Measurements from ENCODE around the gene SLC26A1.

Gene SLC26A1

GRCh38 chr4:961351-962230 is 31.6 kb downstream of the SLC26A1 start:
- Histone ChIP-seq H3K36me3 (ENCODE audit: insufficient read depth, low read length) (no peaks in the 10 kb centered on the region), H3K4me3 (ENCODE audit: low read depth, low read length, poor library complexity, severe bottlenecking) (no peak overlapping the region), H3F3A (ENCODE audit: insufficient read depth, low read length) (no peaks in the 10 kb centered on the region), H3K27me3 (ENCODE audit: insufficient read depth, low read length) (no peaks in the 10 kb centered on the region), H3K9me3 (ENCODE audit: low read length) (no peaks in the 10 kb centered on the region), H3K4me2 (ENCODE audit: low read length) (no peak overlapping the region), H3K4me1 (ENCODE audit: insufficient read depth, low read length, severe bottlenecking) (peaks cover 3% of the 10 kb centered on the region), H3K79me2 (ENCODE audit: insufficient read depth, low read length) (no peaks in the 10 kb centered on the region), H3K9me2 (ENCODE audit: low read depth, low read length) (no peaks in the 10 kb centered on the region), H3K9ac (ENCODE audit: low read length) (no peak overlapping the region), H2AFZ (ENCODE audit: low read length) (no peak overlapping the region), H3K27ac (ENCODE audit: low read depth, low read length, poor library complexity, severe bottlenecking) (no peak overlapping the region), H4K20me1 (ENCODE audit: insufficient read depth, low read length) (no peaks in the 10 kb centered on the region)
- no peak for TF ChIP-seq EZH2 (IDR thresholded peaks at IDR 0.05; ENCODE audit: borderline replicate concordance, low read length)
- TF ChIP-seq CTCF (IDR thresholded peaks at IDR 0.05; ENCODE audit: low read length), result no peak

DNA sequence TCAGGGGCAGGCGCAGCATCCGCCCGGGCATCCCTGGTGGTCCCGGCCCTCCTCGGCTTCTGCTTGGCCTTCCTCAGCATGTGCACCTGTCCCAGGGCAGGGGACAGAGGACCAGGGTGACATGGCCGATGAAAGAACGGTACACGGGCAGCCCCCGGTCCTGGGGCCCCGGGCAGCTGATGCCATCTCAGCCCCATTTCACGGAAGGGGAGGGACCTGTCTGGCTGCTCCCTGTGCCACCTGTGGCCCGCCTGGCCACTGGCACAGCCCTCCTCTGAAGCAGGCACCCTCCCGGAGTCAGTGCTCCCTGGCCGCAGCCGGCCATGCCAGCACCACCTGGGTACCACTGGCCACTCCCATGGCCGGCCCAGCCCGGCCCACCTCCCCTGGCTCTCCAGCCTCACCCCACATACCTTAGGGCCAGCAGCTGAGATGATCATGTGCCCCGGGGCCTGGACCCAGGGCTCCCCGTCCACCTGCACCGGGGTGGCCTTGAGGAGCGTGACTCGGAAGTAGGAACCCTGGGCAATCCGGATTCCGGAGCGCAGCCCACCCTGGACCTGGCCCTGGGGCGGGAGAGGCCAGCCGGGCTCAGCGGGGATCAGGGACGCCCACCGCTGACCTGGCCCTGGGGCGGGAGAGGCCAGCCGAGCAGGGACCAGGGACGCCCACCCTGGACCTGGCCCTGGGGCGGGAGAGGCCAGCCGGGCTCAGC is 32.4 kb downstream of the SLC26A1 start:
- Histone ChIP-seq H4K20me1 (ENCODE audit: insufficient read depth, low read length) (no peaks in the 10 kb centered on the region), H3K36me3 (ENCODE audit: insufficient read depth, low read length) (no peaks in the 10 kb centered on the region)

DNA sequence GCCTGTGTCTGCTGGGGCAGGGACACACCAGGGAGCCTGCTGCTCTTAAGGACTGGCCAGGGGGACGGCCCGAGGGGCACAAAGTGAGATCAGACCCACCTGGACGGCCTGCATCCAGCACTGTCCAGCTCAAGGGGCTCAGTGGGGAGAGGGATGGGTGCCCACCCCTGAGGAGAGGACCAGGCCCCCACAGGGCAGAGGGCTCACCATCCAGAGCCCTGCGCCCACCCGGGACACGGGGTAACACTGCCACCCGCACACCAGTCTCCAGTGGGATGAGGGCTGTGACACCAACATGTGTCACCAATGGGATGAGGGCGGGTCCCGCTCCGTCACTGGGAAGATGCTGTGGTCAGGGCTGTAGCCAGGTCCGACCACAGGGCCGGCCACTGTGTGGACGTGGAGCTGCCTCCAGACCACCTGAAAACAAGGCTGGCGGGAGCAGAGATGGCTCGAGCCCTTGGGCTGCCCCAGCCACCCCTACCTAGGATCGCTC is 33.0 kb downstream of the SLC26A1 start:
- Histone ChIP-seq H4K20me1 (ENCODE audit: insufficient read depth, low read length) (no peaks in the 10 kb centered on the region), H3K79me2 (ENCODE audit: insufficient read depth, low read length) (no peaks in the 10 kb centered on the region), H3K9ac (ENCODE audit: low read length) (no peak overlapping the region), H3K9me3 (ENCODE audit: low read length) (no peaks in the 10 kb centered on the region), H3K4me1 (ENCODE audit: insufficient read depth, low read length, severe bottlenecking) (peaks cover 3% of the 10 kb centered on the region), H3K9me2 (ENCODE audit: low read depth, low read length) (no peaks in the 10 kb centered on the region), H3K36me3 (ENCODE audit: insufficient read depth, low read length) (no peaks in the 10 kb centered on the region), H3K27me3 (ENCODE audit: insufficient read depth, low read length) (no peaks in the 10 kb centered on the region), H3K27ac (ENCODE audit: low read depth, low read length, poor library complexity, severe bottlenecking) (no peak overlapping the region), H3K4me3 (ENCODE audit: low read depth, low read length, poor library complexity, severe bottlenecking) (no peak overlapping the region), H2AFZ (ENCODE audit: low read length) (no peak overlapping the region), H3K4me2 (ENCODE audit: low read length) (no peak overlapping the region), H3F3A (ENCODE audit: insufficient read depth, low read length) (no peaks in the 10 kb centered on the region)
- TF ChIP-seq EZH2 (IDR thresholded peaks at IDR 0.05; ENCODE audit: borderline replicate concordance, low read length) (no peak), CTCF (IDR thresholded peaks at IDR 0.05; ENCODE audit: low read length) (no peak)

More for the DNA sequence above, 32.4 kb downstream of the SLC26A1 start:
- Histone ChIP-seq H3K79me2 (ENCODE audit: insufficient read depth, low read length) (no peaks in the 10 kb centered on the region), H3K4me2 (ENCODE audit: low read length) (no peak overlapping the region), H3K27me3 (ENCODE audit: insufficient read depth, low read length) (no peaks in the 10 kb centered on the region), H3K9me3 (ENCODE audit: low read length) (no peaks in the 10 kb centered on the region), H3F3A (ENCODE audit: insufficient read depth, low read length) (no peaks in the 10 kb centered on the region), H3K9me2 (ENCODE audit: low read depth, low read length) (no peaks in the 10 kb centered on the region), H2AFZ (ENCODE audit: low read length) (no peak overlapping the region), H3K4me1 (ENCODE audit: insufficient read depth, low read length, severe bottlenecking) (peaks cover 3% of the 10 kb centered on the region), H3K27ac (ENCODE audit: low read depth, low read length, poor library complexity, severe bottlenecking) (no peak overlapping the region), H3K4me3 (ENCODE audit: low read depth, low read length, poor library complexity, severe bottlenecking) (no peak overlapping the region), H3K9ac (ENCODE audit: low read length) (no peak overlapping the region)
- TF ChIP-seq EZH2 (IDR thresholded peaks at IDR 0.05; ENCODE audit: borderline replicate concordance, low read length), result no peak
- no peak for TF ChIP-seq CTCF (IDR thresholded peaks at IDR 0.05; ENCODE audit: low read length)
